ENCODE results near the gene ANKRD60. TPM values are rescaled to one million over a fixed set of nuclear protein-coding genes. Genes with fewer than 3 reads are reported as not detected.

Gene ANKRD60
- polyA plus RNA-seq, 4 donors, result not detected

DNA sequence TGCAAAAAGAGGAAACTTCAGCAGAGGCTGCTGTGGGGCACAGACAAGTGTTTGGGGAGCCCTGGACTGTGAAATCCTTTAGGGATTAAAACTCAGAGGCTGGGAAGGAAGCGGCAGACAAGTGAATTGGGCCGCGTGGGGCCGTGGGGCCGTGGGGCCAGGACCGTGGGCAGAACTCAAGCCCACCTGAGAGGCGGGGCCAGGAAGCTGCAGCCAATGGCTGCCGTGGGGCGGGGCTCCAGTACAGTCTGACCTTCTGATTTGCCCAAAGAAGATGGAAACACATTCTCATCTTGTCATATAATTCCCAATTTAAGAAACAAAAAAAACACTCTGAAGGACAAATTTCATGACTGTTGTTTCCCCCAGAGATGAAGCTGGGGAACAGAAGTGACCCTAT, 55.4 kb downstream of the ANKRD60 start:
- FAIRE-seq (no peak), DNase-seq (no peak)
- Histone ChIP-seq H3K27ac (ENCODE audit: low read depth in 1 of 3, low read length in 2 of 3) (no peak overlapping the region), H3K4me3 (ENCODE audit: low read depth in 1 of 3, low read length in 3 of 3) (no peak overlapping the region), H3K4me1 (ENCODE audit: control insufficient read depth in 3 of 3, insufficient read depth in 2 of 3, low read depth in 1 of 3, low read length in 2 of 3) (no peaks in the 10 kb centered on the region), H3K9me3 (ENCODE audit: control insufficient read depth in 2 of 2, insufficient read depth in 1 of 2, low read depth in 1 of 2, low read length in 1 of 2) (no peaks in the 10 kb centered on the region), H3K36me3 (ENCODE audit: control insufficient read depth in 3 of 3, insufficient read depth in 2 of 3, low read depth in 1 of 3, low read length in 3 of 3) (no peaks in the 10 kb centered on the region), H3K27me3 (ENCODE audit: control insufficient read depth in 3 of 3, insufficient read depth in 3 of 3, low read length in 3 of 3) (no peaks in the 10 kb centered on the region)
- WGBS, 3 donors, result 86 to 93% (median 90%) methylated on average over 9 of the region's 9 CpGs

DNA sequence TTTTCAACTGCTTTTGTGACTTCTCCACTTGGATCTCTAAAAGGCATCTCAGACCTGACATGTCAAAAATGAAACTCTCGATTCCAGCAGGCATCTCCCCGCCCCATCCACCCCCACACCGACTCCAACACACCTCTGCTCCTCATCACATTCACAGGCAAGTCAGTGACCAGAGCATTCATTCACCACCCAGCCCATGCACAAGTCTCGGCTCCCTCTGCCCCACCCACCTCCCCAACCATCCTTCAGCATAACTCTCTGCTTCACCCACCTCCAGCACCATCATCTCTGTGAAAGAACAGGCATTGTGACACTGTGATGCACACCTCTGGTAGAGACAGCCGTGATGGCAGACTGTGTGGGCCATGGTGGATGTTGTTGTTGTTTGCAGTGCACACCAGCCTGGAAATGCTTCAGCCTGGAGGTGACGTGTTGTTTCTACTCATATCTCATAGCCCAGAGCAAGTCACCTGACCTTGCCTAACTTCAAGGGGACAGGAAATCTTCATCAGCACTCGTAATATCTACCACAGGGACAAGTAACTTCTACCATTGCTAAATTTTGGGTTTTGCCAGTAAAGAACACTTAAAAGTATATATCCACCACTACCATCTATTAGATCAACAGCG, 56.5 kb downstream of the ANKRD60 start:
- Histone ChIP-seq H3K27ac (ENCODE audit: low read depth in 1 of 3, low read length in 2 of 3) (no peak overlapping the region), H3K27me3 (ENCODE audit: control insufficient read depth in 3 of 3, insufficient read depth in 3 of 3, low read length in 3 of 3) (no peaks in the 10 kb centered on the region), H3K4me1 (ENCODE audit: control insufficient read depth in 3 of 3, insufficient read depth in 2 of 3, low read depth in 1 of 3, low read length in 2 of 3) (no peaks in the 10 kb centered on the region), H3K36me3 (ENCODE audit: control insufficient read depth in 3 of 3, insufficient read depth in 2 of 3, low read depth in 1 of 3, low read length in 3 of 3) (no peaks in the 10 kb centered on the region), H3K4me3 (ENCODE audit: low read depth in 1 of 3, low read length in 3 of 3) (no peak overlapping the region), H3K9me3 (ENCODE audit: control insufficient read depth in 2 of 2, insufficient read depth in 1 of 2, low read depth in 1 of 2, low read length in 1 of 2) (no peaks in the 10 kb centered on the region)
- no peak for DNase-seq
- FAIRE-seq, result no peak
- WGBS, 3 donors, result 73 to 80% (median 76%) methylated on average over 8 of the region's 8 CpGs

- no peak overlapping the region for H3K4me3 ChIP-seq (ENCODE audit: low read depth in 1 of 3, low read length in 3 of 3)
- no peak overlapping the region for H3K27ac ChIP-seq (ENCODE audit: low read depth in 1 of 3, low read length in 2 of 3)
- H3K4me1 ChIP-seq (ENCODE audit: control insufficient read depth in 3 of 3, insufficient read depth in 2 of 3, low read depth in 1 of 3, low read length in 2 of 3), result no peaks in the 10 kb centered on the region
- no peak for FAIRE-seq
- 82 to 93% (median 85%) methylated on average over 4 of the region's 4 CpGs for WGBS, 3 donors
- DNase-seq, result no peak
- H3K9me3 ChIP-seq (ENCODE audit: control insufficient read depth in 2 of 2, insufficient read depth in 1 of 2, low read depth in 1 of 2, low read length in 1 of 2), result no peaks in the 10 kb centered on the region
- no peaks in the 10 kb centered on the region for H3K36me3 ChIP-seq (ENCODE audit: control insufficient read depth in 3 of 3, insufficient read depth in 2 of 3, low read depth in 1 of 3, low read length in 3 of 3)
- no peaks in the 10 kb centered on the region for H3K27me3 ChIP-seq (ENCODE audit: control insufficient read depth in 3 of 3, insufficient read depth in 3 of 3, low read length in 3 of 3)
These were observed 59.0 kb downstream of the ANKRD60 start for GRCh38 chr20:58169450-58169849.

DNA sequence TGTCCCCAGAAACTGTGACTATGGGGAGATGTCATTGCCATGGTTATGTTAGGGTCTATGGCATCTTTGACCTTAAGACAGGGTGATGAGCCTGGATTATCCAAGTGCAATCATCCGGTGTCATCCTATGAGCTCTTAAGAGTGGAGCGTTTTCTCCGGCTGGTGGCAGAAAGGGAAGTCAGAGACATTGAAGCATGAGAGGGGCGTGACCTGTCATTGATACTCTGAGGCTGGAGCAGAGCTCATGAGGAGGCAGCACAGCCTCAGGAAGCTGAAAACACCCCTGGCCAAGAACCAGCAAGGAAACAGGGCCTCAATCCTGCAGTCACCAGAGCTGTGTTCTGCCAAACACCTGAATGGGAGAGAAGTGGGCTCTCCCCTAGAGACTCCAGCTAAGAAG, 59.6 kb downstream of the ANKRD60 start:
- Histone ChIP-seq H3K36me3 (ENCODE audit: control insufficient read depth in 3 of 3, insufficient read depth in 2 of 3, low read depth in 1 of 3, low read length in 3 of 3) (no peaks in the 10 kb centered on the region), H3K4me1 (ENCODE audit: control insufficient read depth in 3 of 3, insufficient read depth in 2 of 3, low read depth in 1 of 3, low read length in 2 of 3) (no peaks in the 10 kb centered on the region), H3K27me3 (ENCODE audit: control insufficient read depth in 3 of 3, insufficient read depth in 3 of 3, low read length in 3 of 3) (no peaks in the 10 kb centered on the region), H3K9me3 (ENCODE audit: control insufficient read depth in 2 of 2, insufficient read depth in 1 of 2, low read depth in 1 of 2, low read length in 1 of 2) (no peaks in the 10 kb centered on the region), H3K27ac (ENCODE audit: low read depth in 1 of 3, low read length in 2 of 3) (no peak overlapping the region), H3K4me3 (ENCODE audit: low read depth in 1 of 3, low read length in 3 of 3) (no peak overlapping the region)
- 65 to 73% (median 71%) methylated on average over 4 of the region's 4 CpGs for WGBS, 3 donors
- DNase-seq (no peak), FAIRE-seq (no peak)

- no peak for FAIRE-seq
- 65 to 73% (median 66%) methylated on average over 7 of the region's 7 CpGs for WGBS, 3 donors
- no peaks in the 10 kb centered on the region for H3K36me3 ChIP-seq (ENCODE audit: control insufficient read depth in 3 of 3, insufficient read depth in 2 of 3, low read depth in 1 of 3, low read length in 3 of 3)
- no peaks in the 10 kb centered on the region for H3K27me3 ChIP-seq (ENCODE audit: control insufficient read depth in 3 of 3, insufficient read depth in 3 of 3, low read length in 3 of 3)
- H3K27ac ChIP-seq (ENCODE audit: low read depth in 1 of 3, low read length in 2 of 3), result no peak overlapping the region
- H3K4me1 ChIP-seq (ENCODE audit: control insufficient read depth in 3 of 3, insufficient read depth in 2 of 3, low read depth in 1 of 3, low read length in 2 of 3), result no peaks in the 10 kb centered on the region
- no peak for DNase-seq
- no peak overlapping the region for H3K4me3 ChIP-seq (ENCODE audit: low read depth in 1 of 3, low read length in 3 of 3)
- no peaks in the 10 kb centered on the region for H3K9me3 ChIP-seq (ENCODE audit: control insufficient read depth in 2 of 2, insufficient read depth in 1 of 2, low read depth in 1 of 2, low read length in 1 of 2)
These were observed 60.7 kb downstream of the ANKRD60 start for GRCh38 chr20:58167759-58168158.

Other genes with a start within 250 kb of the ANKRD60 start
- 10 to 100 TPM in 3 of 4 donors, 1 to 10 TPM in 1; 6.9 to 19.7 (median 12.1) TPM for gene RAB22A, start 81.1 kb upstream of the ANKRD60 start, polyA plus RNA-seq
- 10 to 100 TPM; 36.5 to 39.2 (median 37.8) TPM for gene VAPB, start 160.6 kb upstream of the ANKRD60 start, polyA plus RNA-seq